ENCODE results near the gene SCPEP1. TPM values are rescaled to one million over a fixed set of nuclear protein-coding genes. Genes with fewer than 3 reads are reported as not detected.

Gene SCPEP1
- total and polyA plus RNA-seq, 4 donors = 66.4 to 126 (median 97.2) TPM

GRCh38 chr17:57034807-57035754 is 57.1 kb downstream of the SCPEP1 start:
- WGBS, 2 donors = 71 to 80% methylated on average over 10 of the region's 10 CpGs
- H3K27me3 ChIP-seq (ENCODE audit: control insufficient read depth in 1 of 2, insufficient read depth in 2 of 2, low read length in 1 of 2) = no peaks in the 10 kb centered on the region
- no peak overlapping the region for H3K4me3 ChIP-seq (ENCODE audit: low read length in 2 of 2)
- no peaks in the 10 kb centered on the region for H3K36me3 ChIP-seq (ENCODE audit: control insufficient read depth in 1 of 2, insufficient read depth in 2 of 2, low read length in 1 of 2)
- DNase-seq = no peak
- no peak for ATAC-seq (ENCODE audit: low FRiP score)
- H3K9me3 ChIP-seq (ENCODE audit: control insufficient read depth, low read length) = no peaks in the 10 kb centered on the region
- peaks cover 3 to 5% of the 10 kb centered on the region in 2 donors for H3K4me1 ChIP-seq (ENCODE audit: control insufficient read depth in 1 of 2, insufficient read depth in 2 of 2, low read length in 2 of 2)
- intact Hi-C loops (cut with DNase I) = loop anchor here in 1 of 2 donors (5.0 kb wide), 1 partner anchor 47 kb away; no protein-coding TSS in a partner anchor
- H3K27ac ChIP-seq (ENCODE audit: low read depth in 1 of 2, low read length in 2 of 2) = peak overlapping the region in 1 of 2 donors; percentile 40

DNA sequence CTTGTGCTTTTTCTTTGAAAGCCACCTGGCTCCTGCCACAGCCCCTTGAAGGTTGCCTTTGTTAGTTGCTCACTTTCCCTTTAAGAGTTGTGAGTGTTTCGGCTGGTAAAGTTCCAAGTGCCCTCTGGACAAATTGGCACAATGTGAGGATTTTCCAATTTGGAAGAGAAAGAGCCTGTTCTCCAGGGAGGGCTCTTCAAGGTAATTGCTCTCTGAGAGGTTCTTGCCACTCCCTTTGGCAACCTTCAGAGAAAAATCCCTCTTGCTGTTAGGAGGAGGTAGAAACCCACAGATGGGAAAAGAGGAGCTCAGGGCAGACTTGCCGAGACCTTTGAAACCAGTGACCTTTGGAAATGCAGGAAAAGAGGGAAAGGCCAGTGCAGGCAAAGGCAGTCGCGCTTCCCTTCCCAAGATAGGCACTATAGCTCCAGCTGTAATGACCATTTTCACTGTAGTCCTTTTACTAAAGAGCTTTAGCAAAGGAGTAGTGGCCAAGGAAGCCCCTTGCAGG is 58.1 kb downstream of the SCPEP1 start:
- Histone ChIP-seq H3K4me1 (ENCODE audit: control insufficient read depth in 1 of 2, insufficient read depth in 2 of 2, low read length in 2 of 2) (peaks cover 3 to 5% of the 10 kb centered on the region in 2 donors), H3K4me3 (ENCODE audit: low read length in 2 of 2) (no peak overlapping the region), H3K36me3 (ENCODE audit: control insufficient read depth in 1 of 2, insufficient read depth in 2 of 2, low read length in 1 of 2) (no peaks in the 10 kb centered on the region), H3K27me3 (ENCODE audit: control insufficient read depth in 1 of 2, insufficient read depth in 2 of 2, low read length in 1 of 2) (no peaks in the 10 kb centered on the region), H3K9me3 (ENCODE audit: control insufficient read depth, low read length) (no peaks in the 10 kb centered on the region), H3K27ac (ENCODE audit: low read depth in 1 of 2, low read length in 2 of 2) (peak overlapping the region in 1 of 2 donors; percentile 10)
- 26 to 39% methylated on average over 4 of the region's 4 CpGs for WGBS, 2 donors
- intact Hi-C loops (cut with DNase I) = loop anchor here in 1 of 2 donors (5.0 kb wide), 1 partner anchor 46 kb away; no protein-coding TSS in a partner anchor
- ATAC-seq (ENCODE audit: low FRiP score) (no peak), DNase-seq (no peak)

- intact Hi-C loops (cut with DNase I) = loop anchor here in 1 of 2 donors (5.0 kb wide), 1 partner anchor 45 kb away; no protein-coding TSS in a partner anchor
- H3K4me1 ChIP-seq (ENCODE audit: control insufficient read depth in 1 of 2, insufficient read depth in 2 of 2, low read length in 2 of 2) = peaks cover 2 to 5% of the 10 kb centered on the region in 2 donors
- no peaks in the 10 kb centered on the region for H3K36me3 ChIP-seq (ENCODE audit: control insufficient read depth in 1 of 2, insufficient read depth in 2 of 2, low read length in 1 of 2)
- H3K9me3 ChIP-seq (ENCODE audit: control insufficient read depth, low read length) = no peaks in the 10 kb centered on the region
- ATAC-seq (ENCODE audit: low FRiP score) (no peak), DNase-seq (no peak)
- no peaks in the 10 kb centered on the region for H3K27me3 ChIP-seq (ENCODE audit: control insufficient read depth in 1 of 2, insufficient read depth in 2 of 2, low read length in 1 of 2)
- no peak overlapping the region for H3K27ac ChIP-seq (ENCODE audit: low read depth in 1 of 2, low read length in 2 of 2)
- WGBS, 2 donors = 52 to 62% methylated on average over 1 of the region's 1 CpG
- H3K4me3 ChIP-seq (ENCODE audit: low read length in 2 of 2) = no peak overlapping the region
These were observed 59.5 kb downstream of the SCPEP1 start for GRCh38 chr17:57037411-57037810.

DNA sequence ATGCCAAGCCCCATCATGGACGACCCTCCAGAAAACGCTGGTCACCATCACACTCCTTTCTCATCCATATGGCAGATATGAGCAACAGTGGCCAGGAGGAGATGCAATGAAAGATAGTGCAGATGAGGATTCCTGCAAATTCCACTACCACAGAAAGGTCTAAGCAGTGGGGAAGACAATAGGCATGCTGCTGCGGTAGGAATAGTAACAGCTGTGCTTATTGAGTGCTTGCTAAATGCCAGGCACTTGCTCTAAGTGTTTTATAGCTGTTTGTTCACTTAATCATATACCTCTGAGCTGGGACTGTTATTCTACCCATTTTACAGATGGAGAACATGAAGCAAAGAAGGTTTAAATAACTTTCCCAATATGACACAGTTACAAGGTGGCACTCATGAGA is 60.6 kb downstream of the SCPEP1 start:
- intact Hi-C loops (cut with DNase I) = loop anchor here in 1 of 2 donors (5.0 kb wide), 1 partner anchor 44 kb away; no protein-coding TSS in a partner anchor
- Histone ChIP-seq H3K9me3 (ENCODE audit: control insufficient read depth, low read length) (no peaks in the 10 kb centered on the region), H3K27ac (ENCODE audit: low read depth in 1 of 2, low read length in 2 of 2) (peak overlapping the region in 1 of 2 donors; percentile 25), H3K36me3 (ENCODE audit: control insufficient read depth in 1 of 2, insufficient read depth in 2 of 2, low read length in 1 of 2) (no peaks in the 10 kb centered on the region), H3K4me3 (ENCODE audit: low read length in 2 of 2) (no peak overlapping the region), H3K27me3 (ENCODE audit: control insufficient read depth in 1 of 2, insufficient read depth in 2 of 2, low read length in 1 of 2) (no peaks in the 10 kb centered on the region), H3K4me1 (ENCODE audit: control insufficient read depth in 1 of 2, insufficient read depth in 2 of 2, low read length in 2 of 2) (peaks cover 0 to 5% of the 10 kb centered on the region in 2 donors)
- ATAC-seq (ENCODE audit: low FRiP score) = no peak
- DNase-seq = no peak
- WGBS, 2 donors = 71 to 82% methylated on average over 3 of the region's 3 CpGs

GRCh38 chr17:57040571-57040970 is 62.6 kb downstream of the SCPEP1 start:
- ATAC-seq (ENCODE audit: low FRiP score) = no peak
- no peak for DNase-seq
- 71% methylated on average over 2 of the region's 2 CpGs for WGBS, 2 donors

DNA sequence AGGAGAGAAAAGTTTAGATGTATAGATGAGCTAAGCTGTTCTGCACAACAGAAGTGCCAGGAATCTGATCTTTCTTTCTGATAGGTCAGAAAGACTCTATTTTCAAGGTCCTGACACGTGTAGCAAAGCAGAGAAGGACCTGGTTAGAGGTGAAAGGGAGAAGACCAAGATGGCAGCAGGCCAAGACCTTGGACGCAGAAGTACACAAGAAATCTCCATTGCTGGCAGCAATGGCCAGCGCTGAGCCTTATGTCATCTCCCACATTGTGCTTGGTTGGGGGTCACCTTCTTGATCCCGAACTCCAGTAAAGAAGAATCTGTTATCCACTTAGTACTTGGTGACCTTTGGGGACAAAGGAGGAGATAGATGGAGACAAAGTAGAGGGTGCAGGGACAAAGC is 65.3 kb downstream of the SCPEP1 start:
- H3K27ac ChIP-seq (ENCODE audit: low read depth in 1 of 2, low read length in 2 of 2) = no peak overlapping the region
- DNase-seq (no peak), ATAC-seq (ENCODE audit: low FRiP score) (no peak)
- intact Hi-C loops (cut with DNase I) = no loop called here
- no peaks in the 10 kb centered on the region for H3K4me1 ChIP-seq (ENCODE audit: control insufficient read depth in 1 of 2, insufficient read depth in 2 of 2, low read length in 2 of 2)
- H3K4me3 ChIP-seq (ENCODE audit: low read length in 2 of 2) = no peak overlapping the region
- 93 to 95% methylated on average over 4 of the region's 4 CpGs for WGBS, 2 donors
- H3K9me3 ChIP-seq (ENCODE audit: control insufficient read depth, low read length) = no peaks in the 10 kb centered on the region
- no peaks in the 10 kb centered on the region for H3K27me3 ChIP-seq (ENCODE audit: control insufficient read depth in 1 of 2, insufficient read depth in 2 of 2, low read length in 1 of 2)
- no peaks in the 10 kb centered on the region for H3K36me3 ChIP-seq (ENCODE audit: control insufficient read depth in 1 of 2, insufficient read depth in 2 of 2, low read length in 1 of 2)

More at GRCh38 chr17:57040571-57040970, 62.6 kb downstream of the SCPEP1 start:
- Histone ChIP-seq H3K27ac (ENCODE audit: low read depth in 1 of 2, low read length in 2 of 2) (no peak overlapping the region), H3K4me3 (ENCODE audit: low read length in 2 of 2) (no peak overlapping the region), H3K4me1 (ENCODE audit: control insufficient read depth in 1 of 2, insufficient read depth in 2 of 2, low read length in 2 of 2) (peaks cover 0 to 5% of the 10 kb centered on the region in 2 donors), H3K27me3 (ENCODE audit: control insufficient read depth in 1 of 2, insufficient read depth in 2 of 2, low read length in 1 of 2) (no peaks in the 10 kb centered on the region), H3K36me3 (ENCODE audit: control insufficient read depth in 1 of 2, insufficient read depth in 2 of 2, low read length in 1 of 2) (no peaks in the 10 kb centered on the region), H3K9me3 (ENCODE audit: control insufficient read depth, low read length) (no peaks in the 10 kb centered on the region)
- intact Hi-C loops (cut with DNase I) = no loop called here

DNA sequence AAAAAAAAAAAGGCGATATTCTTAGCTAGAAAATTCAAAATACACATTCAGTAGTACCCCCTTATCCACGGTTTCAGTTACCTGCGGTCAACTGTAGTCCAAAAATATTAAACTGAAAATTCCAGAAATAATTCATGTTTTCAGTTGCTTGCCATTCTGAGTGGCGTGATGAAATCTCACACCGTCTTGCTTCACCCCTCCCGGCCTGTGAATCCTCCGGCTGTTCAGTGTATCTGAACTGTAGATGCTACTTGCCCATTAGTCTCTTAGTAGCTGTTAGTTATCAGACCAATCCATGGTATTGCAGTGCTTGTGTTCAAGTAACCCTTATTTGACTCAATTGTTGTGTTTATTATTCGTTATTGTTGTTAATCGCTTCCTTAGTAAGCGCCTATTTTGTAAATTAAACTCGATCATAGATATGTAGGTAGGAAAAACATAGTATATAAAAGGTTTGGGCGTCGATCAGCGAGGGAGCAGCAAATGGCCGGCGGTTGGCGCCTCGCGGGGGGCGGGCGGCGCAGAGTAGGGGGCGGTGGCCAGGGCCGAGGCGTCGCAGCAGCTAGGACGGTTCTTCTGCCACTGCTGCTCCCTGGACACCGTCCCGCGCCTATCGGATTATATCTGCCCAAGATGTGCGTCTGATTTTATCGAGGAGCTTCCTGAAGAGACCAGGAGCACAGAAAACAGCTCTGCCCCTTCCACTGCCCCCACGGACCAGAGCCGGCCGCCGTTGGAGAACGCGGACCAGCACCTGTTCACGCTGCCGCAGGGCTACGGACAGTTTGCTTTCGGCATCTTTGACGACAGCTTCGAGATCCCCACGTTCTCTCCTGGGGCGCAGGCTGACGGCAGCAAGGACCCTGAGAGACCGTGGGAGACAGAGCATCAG is 67.3 kb downstream of the SCPEP1 start:
- 27 to 30% methylated on average over 49 of the region's 49 CpGs for WGBS, 2 donors

More for the DNA sequence above, 67.3 kb downstream of the SCPEP1 start:
- intact Hi-C loops (cut with DNase I) = no loop called here
- H3K9me3 ChIP-seq (ENCODE audit: control insufficient read depth, low read length) = no peaks in the 10 kb centered on the region
- H3K27ac ChIP-seq (ENCODE audit: low read depth in 1 of 2, low read length in 2 of 2) = no peak overlapping the region
- no peaks in the 10 kb centered on the region for H3K4me1 ChIP-seq (ENCODE audit: control insufficient read depth in 1 of 2, insufficient read depth in 2 of 2, low read length in 2 of 2)
- no peak for ATAC-seq (ENCODE audit: low FRiP score)
- no peaks in the 10 kb centered on the region for H3K36me3 ChIP-seq (ENCODE audit: control insufficient read depth in 1 of 2, insufficient read depth in 2 of 2, low read length in 1 of 2)
- peak overlapping the region in 1 of 2 donors; percentile 10 for H3K4me3 ChIP-seq (ENCODE audit: low read length in 2 of 2)
- peak in 1 of 2 donors; percentile 72 for DNase-seq
- H3K27me3 ChIP-seq (ENCODE audit: control insufficient read depth in 1 of 2, insufficient read depth in 2 of 2, low read length in 1 of 2) = no peaks in the 10 kb centered on the region
